GM18508 (cell line): Measurements from ENCODE around the gene STKLD1.
"Not testable (repeated sequence)": the region's sequence is repeated elsewhere in the genome, so short reads cannot be mapped to it uniquely, and the experiment has no call there.

Experiments used
- ATAC-seq: cut with Tn5 transposase; IDR thresholded peaks from one replicate; pipeline ENCODE4 v1.9.1; 2021; ENCODE audit warnings: moderate number of reproducible peaks; ENCODE audit not compliant: insufficient read depth, unreplicated experiment

STKLD1 gene

DNA sequence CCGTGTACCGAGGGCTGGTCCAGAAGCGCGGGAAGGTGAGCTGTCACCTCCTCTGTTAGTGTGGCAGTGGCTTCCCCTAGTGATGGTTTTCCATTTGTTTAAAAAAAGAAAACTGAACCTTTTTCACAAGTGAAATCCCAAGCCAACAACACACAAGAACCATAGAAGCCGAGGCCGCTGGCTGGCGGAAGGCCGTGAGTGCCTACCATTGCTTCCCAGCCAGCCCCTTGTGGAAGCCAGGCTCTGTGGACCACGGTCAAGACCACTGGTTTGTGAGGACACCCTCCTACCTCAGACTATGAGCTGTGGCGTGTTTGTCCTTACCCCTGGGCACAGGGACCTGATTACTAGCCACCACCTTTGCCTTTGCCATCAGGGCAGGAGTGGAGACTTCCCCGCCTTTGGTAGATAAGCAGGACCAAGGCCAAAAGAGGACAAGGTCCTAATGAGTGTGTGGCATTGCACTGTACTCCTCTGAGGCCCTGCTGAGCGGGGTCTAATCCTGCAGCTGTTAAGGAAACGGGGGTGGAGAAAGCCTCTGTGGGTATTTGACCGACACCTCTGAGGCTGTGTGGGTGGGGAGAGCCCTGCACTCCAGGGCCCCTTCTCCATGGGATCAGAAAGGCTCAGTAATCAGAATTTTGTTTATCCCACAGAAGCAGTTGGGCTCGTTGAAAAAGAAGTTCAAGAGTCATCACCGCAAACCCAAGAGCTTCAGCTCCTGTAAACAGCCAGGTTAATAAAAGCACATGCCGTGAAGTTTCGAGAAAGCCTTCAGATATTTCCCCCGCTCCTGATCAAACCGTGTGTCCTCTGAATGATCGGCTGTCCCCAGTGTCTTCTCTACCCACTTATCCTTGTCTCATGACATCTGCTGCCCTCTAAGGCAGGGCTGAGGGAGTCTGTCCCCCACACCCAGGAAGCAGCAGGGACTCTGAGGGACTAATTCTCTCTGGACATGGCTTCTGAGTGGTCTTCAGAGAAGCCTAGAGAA, 15.5 kb upstream of the STKLD1 start:
- no peak for ATAC-seq

- no peak for ATAC-seq
Observed at GRCh38 chr9:133361507-133362092, 14.6 kb upstream of the STKLD1 start.

DNA sequence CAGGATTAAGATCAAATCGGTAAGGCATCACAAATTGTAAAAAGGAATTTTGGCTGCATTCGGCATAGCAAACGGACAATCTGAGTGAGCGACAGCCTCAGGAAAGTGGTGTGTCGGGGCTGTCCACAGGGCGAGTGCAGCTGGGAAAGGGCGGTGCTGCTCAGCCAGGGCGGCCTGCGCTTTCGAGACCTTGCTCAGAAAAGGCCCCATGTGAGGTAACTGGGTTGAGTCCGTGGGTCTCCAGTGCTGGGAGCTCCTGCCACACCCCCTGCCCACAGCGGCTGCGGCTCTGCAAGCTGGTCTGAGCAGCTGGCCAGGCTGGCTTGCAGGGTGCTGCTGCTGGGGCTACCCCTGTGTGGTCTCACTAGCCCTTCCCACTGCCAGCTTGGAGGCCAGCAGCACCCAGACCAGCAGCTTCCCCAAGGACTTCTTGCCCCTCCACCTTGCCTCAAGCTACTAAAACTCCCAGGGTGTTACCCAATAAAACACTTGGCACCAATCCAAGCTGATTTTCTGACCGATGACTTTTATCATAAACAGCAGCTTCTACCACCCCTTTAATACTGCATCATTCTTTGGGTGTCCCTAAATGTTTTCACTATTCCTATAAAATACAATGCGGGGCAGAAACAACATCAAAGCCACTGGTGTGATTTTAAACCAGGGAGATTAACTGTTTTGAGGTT, 13.7 kb upstream of the STKLD1 start:
- no peak for ATAC-seq

- no peak for ATAC-seq
Observed at GRCh38 chr9:133366435-133366834, 9.7 kb upstream of the STKLD1 start.

DNA sequence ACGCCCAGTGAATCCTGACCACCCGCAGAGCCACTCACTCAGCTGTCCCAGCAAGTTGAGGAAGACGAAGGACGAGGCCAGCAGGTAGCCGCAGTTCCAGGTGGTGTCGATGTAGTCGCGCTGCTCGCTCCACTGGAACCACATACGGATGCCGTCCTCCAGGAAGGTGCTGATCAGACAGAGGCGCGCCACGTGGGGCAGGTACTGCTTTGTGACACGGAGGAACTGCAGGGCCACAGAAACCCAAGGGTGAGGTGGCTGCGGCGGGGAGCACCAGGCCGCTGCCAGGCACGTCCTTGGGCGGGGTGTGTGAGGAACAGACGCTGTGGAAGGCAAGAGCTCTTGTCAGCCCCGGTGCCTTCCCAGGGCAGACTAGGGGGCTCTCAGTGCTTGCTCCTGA, 8.9 kb upstream of the STKLD1 start:
- ATAC-seq, result no peak

DNA sequence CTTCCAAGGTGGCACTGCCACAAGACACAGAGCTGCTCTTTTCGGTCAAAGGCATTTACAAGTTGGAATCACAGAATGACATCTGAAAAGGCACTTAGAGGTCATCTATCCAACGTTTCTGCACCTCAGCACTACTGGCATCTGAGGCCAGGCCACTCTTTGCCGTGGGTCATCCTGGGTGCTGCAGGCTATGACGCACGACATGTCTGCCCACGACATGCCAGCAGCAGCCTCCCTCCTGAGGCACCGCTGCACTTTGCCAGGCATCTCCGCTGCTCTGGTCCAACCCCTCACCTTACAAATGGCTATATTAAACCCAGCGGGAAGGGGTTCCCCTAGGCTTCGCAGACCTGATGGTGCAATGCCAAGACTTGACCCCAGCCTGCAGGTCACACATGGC, 8.4 kb upstream of the STKLD1 start:
- no peak for ATAC-seq

GRCh38 chr9:133368249-133368881, 7.8 kb upstream of the STKLD1 start:
- ATAC-seq, result no peak

GRCh38 chr9:133369422-133369821, 6.7 kb upstream of the STKLD1 start:
- ATAC-seq, result no peak

DNA sequence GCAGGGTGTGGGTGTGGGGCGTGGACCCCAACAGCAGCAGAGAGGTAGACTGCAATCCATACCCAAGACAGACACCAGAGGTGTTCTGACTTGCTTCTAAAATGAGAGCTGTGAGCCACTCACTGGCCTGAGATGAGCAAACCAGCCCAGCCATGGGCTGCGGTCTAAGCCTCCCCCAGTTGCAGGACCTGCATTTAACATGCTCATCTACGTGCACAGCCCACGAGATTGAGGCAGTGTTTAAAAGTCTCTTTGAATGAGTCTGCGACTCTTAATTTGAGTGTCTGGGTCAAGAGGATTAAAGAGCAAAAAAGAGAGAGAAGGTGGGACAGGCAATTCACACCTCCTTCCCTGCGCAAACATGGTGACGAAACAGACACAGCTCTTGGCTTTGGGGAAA, 6.2 kb upstream of the STKLD1 start:
- no peak for ATAC-seq

DNA sequence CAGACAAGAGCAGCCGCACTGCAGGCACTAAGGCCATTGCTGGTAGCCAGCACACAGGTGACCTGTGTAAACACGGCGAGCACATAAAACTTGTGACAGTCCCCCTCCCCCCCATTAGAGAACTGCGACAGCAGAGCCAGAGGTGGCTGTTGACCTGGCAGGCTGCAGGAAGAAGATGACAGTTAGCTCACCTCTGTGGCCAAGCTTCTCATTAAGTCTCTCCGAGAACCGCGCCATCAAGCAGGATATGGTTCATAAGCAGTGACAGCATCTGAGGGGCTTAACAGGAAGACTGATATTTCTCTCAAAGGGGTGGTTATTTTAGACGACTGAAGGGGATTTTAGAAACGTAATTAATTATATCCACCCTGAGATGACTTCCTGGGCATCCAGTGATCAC, 5.5 kb upstream of the STKLD1 start:
- ATAC-seq, result no peak

GRCh38 chr9:133371261-133371711, 4.9 kb upstream of the STKLD1 start:
- no peak for ATAC-seq

- no peak for ATAC-seq
Observed at GRCh38 chr9:133372144-133372543, 4.0 kb upstream of the STKLD1 start.

- no peak for ATAC-seq
Observed at GRCh38 chr9:133374612-133375115, 1.5 kb upstream of the STKLD1 start.

DNA sequence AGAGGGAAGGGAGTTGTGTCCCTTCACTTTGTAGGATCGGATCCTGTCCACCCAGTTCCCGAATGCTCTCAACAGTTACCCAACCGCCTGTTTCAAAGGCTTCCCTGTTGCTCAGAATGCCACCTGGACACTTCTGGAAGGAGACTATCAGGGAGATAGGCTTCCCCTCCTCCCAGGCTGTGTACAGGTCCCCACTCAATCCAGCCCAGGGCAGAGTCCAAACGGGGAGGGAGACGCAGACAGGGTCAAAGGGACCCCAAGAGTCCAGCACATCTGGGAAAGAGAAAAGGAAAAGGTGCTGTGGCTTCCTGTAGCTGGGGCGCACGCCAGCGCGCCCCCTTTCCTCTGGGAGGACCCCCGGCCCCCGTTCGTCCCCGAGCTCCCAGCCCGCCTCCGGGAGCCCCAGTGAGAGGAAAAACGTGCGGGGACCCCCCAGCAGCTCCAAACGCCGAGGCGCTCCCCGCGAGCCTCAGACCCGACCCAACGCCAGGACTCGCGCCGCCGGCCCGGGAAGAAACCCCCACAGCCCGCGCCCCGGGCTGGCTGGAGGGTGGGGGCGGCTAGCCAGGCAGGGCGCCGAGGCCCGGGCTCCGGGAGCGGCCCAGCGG, 946 bp upstream of the STKLD1 start:
- ATAC-seq, result no peak

DNA sequence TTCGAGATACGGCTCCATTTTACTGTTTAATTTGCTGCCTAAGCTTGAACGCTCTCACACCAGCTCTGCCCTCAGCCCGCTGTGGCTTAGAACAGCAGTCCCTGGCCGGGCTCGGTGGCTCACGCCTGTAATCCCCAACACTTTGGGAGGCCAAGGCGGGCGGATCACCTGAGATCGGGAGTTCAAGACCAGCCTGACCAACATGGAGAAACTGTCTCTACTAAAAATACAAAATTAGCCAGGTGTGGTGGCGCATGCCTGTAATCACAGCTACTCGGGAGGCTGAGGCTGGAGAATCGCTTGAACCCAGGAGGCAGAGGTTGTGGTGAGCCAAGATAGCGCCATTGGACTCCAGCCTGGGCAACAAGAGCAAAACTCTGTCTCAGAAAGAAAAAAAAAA, 1.1 kb downstream of the STKLD1 start:
- not testable (repeated sequence) for ATAC-seq

GRCh38 chr9:133377721-133378216, 1.6 kb downstream of the STKLD1 start:
- no peak for ATAC-seq

GRCh38 chr9:133378408-133378962, 2.3 kb downstream of the STKLD1 start:
- no peak for ATAC-seq

DNA sequence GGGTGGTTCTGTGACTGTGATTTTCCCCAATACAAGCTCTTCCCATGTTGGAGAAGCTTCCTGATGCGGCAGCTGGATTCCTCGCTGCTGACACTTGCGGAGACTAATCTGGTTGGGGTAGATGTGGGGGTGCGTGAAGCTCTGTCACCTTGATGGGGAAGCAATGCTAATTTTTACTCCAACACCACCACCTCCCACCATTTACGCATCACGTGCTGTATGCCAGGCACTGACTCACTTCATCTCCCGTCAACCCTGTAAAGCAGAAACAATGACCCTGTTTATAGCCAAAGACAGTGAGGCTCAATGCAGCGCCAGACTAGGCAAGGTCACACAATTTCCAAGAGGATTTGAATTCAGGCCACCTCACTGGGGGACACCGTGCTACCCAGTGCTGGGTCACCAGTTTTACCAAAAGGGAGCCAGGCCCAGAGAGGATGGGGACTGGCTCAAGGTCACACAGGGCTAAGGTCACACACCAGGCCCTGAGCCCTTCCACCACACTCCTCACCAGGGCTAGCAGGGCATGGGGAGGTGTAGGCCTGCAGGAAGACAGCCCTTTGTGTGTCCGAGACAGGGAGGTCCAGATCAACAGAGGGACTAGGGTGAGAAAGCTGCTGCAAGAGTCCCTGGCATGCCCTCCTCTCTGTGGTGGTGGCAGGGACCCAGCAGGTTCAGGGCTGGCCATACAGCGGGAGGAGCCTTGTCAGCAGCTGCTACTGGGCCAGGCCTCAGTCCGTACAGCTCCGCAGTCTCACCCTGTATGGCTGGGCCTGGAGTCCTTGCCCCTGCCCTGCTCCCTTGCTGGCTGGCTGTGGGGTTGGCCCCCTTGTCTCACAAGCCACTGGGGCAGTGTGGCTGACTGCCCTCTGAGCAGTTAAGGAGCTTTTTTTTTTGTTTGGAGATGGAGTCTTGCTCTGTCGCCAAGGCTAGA, 3.3 kb downstream of the STKLD1 start:
- no peak for ATAC-seq
